IMR-90 (cell line): ENCODE data around the gene EPHB1. TPM values are rescaled to one million over a fixed set of nuclear protein-coding genes. Genes with fewer than 3 reads are reported as not detected.

Source experiments
- ATAC-seq: fragments of 200-7000 bp; cut with Tn5 transposase; 2 replicates; pipeline ENCODE4 v1.9.1; 2020; ENCODE audit warnings: low read depth, mild to moderate bottlenecking, moderate library complexity
- BruUV-seq: library from RNA; stranded (reverse); fragments of 400-500 nt; replicated peaks from 2 replicates; lab custom pipeline; 2021; lab: Mats Ljungman, UMichigan
- CTCF ChIA-PET: fragments of 300-600 bp; formaldehyde crosslinking; extraction: SDS; loops from one replicate; lab custom pipeline; 2021; ENCODE audit warnings: antibody characterized with exemption; lab: Yijun Ruan, JAX
- POLR2A ChIA-PET: fragments of 300-600 bp; sonication (Branson Sonifier 250); formaldehyde crosslinking; loops from one replicate; lab custom pipeline; 2022; ENCODE audit warnings: antibody characterized with exemption; ENCODE audit not compliant: unreplicated experiment; lab: Charles Lee
- DNase-seq: peaks from one replicate; pipeline ENCODE4 v3.0.0; 2013
- H2AFZ ChIP-seq: replicated peaks from 2 replicates; pipeline ENCODE3; 2013; ENCODE audit warnings: low read length, mild to moderate bottlenecking; ENCODE audit not compliant: poor library complexity
- H2AK5ac ChIP-seq: 2 replicates; pipeline ENCODE4 v1.6.1; 2013; ENCODE audit warnings: low read depth, low read length, inconsistent platforms
- H2AK9ac ChIP-seq: replicated peaks from 2 replicates; pipeline ENCODE3; 2013; ENCODE audit warnings: mild to moderate bottlenecking, low read depth, low read length, moderate library complexity; ENCODE audit not compliant: poor library complexity
- H2BK120ac ChIP-seq: 2 replicates; pipeline ENCODE4 v1.6.1; 2013; ENCODE audit warnings: low read depth, low read length, inconsistent platforms
- H2BK15ac ChIP-seq: 3 replicates; pipeline ENCODE4 v1.6.1; 2013; ENCODE audit warnings: low read depth, low read length, inconsistent platforms
- H2BK20ac ChIP-seq: 2 replicates; pipeline ENCODE4 v1.6.1; 2013; ENCODE audit warnings: low read depth, mild to moderate bottlenecking, inconsistent platforms, low read length, moderate library complexity
- H2BK5ac ChIP-seq: 2 replicates; pipeline ENCODE4 v1.6.1; 2013; ENCODE audit warnings: mild to moderate bottlenecking, low read depth, low read length, inconsistent platforms; ENCODE audit not compliant: poor library complexity, severe bottlenecking
- H3K14ac ChIP-seq: replicated peaks from 2 replicates; pipeline ENCODE4 v1.6.1; 2013; ENCODE audit warnings: low read depth, low read length, inconsistent platforms
- H3K18ac ChIP-seq: 2 replicates; pipeline ENCODE4 v1.6.1; 2013; ENCODE audit warnings: low read depth, low read length, control low read depth
- H3K23ac ChIP-seq: 2 replicates; pipeline ENCODE4 v1.6.1; 2013; ENCODE audit warnings: low read depth, low read length, inconsistent platforms
- H3K27ac ChIP-seq: 2 replicates; pipeline ENCODE4 v1.5.1; 2013; ENCODE audit warnings: mild to moderate bottlenecking, control low read depth, low read length; ENCODE audit not compliant: insufficient read depth
- H3K27me3 ChIP-seq: 2 replicates; pipeline ENCODE4 v1.6.1; 2013; ENCODE audit warnings: low read length; ENCODE audit not compliant: control insufficient read depth, insufficient read depth
- H3K36me3 ChIP-seq: 2 replicates; pipeline ENCODE4 v1.6.1; 2013; ENCODE audit warnings: low read length, mixed read lengths; ENCODE audit not compliant: control insufficient read depth, insufficient read depth
- H3K4ac ChIP-seq: 2 replicates; pipeline ENCODE4 v1.6.1; 2013; ENCODE audit warnings: low read depth, low read length, inconsistent platforms
- H3K4me1 ChIP-seq: 2 replicates; pipeline ENCODE4 v1.6.1; 2013; ENCODE audit warnings: low read length, mixed read lengths; ENCODE audit not compliant: control insufficient read depth, insufficient read depth
- H3K4me2 ChIP-seq: 2 replicates; pipeline ENCODE4 v1.6.1; 2013; ENCODE audit warnings: low read depth, mild to moderate bottlenecking, control low read depth, low read length, moderate library complexity
- H3K4me3 ChIP-seq: 2 replicates; pipeline ENCODE4 v1.5.1; 2013; ENCODE audit warnings: low read depth, mild to moderate bottlenecking, control low read depth, low read length, moderate library complexity; ENCODE audit not compliant: insufficient read depth
- H3K56ac ChIP-seq: 2 replicates; pipeline ENCODE4 v1.6.1; 2013; ENCODE audit warnings: low read length, inconsistent platforms; ENCODE audit not compliant: insufficient read depth; ENCODE audit errors: extremely low read depth
- H3K79me1 ChIP-seq, 2 experiments: 2 replicates each; pipeline ENCODE4 v1.6.1; 2013; ENCODE audit warnings: low read length in 2 of 2, inconsistent platforms in 1 of 2, low read depth in 1 of 2
- H3K9ac ChIP-seq: 2 replicates; pipeline ENCODE4 v1.6.1; 2013; ENCODE audit warnings: low read depth, low read length, control low read depth
- H3K9me1 ChIP-seq: 2 replicates; pipeline ENCODE4 v1.6.1; 2013; ENCODE audit warnings: low read length, inconsistent platforms; ENCODE audit not compliant: insufficient read depth
- H3K9me3 ChIP-seq: 2 replicates; pipeline ENCODE4 v1.6.1; 2013; ENCODE audit warnings: low read length; ENCODE audit not compliant: control insufficient read depth, insufficient read depth
- H4K20me1 ChIP-seq: 2 replicates; pipeline ENCODE4 v1.6.1; 2013; ENCODE audit warnings: low read length, inconsistent platforms; ENCODE audit not compliant: insufficient read depth
- H4K5ac ChIP-seq: 2 replicates; pipeline ENCODE4 v1.6.1; 2013; ENCODE audit warnings: mild to moderate bottlenecking, low read depth, low read length, control low read depth
- H4K8ac ChIP-seq, 2 experiments: 2 replicates each; pipeline ENCODE4 v1.6.1; 2013; ENCODE audit warnings: low read depth in 2 of 2, low read length in 2 of 2, control low read depth in 1 of 2, inconsistent platforms in 1 of 2
- H4K91ac ChIP-seq: 2 replicates; pipeline ENCODE4 v1.6.1; 2013; ENCODE audit warnings: low read depth, low read length, inconsistent platforms; ENCODE audit not compliant: insufficient read depth
- FOS ChIP-seq: fragments of 150-350 bp; IDR thresholded peaks from 2 replicates; pipeline ENCODE4 v1.6.1; 2016; ENCODE audit warnings: low read depth, low read length
- MAFK ChIP-seq: IDR thresholded peaks from 2 replicates; pipeline ENCODE4 v1.6.1; 2012; ENCODE audit warnings: low read depth, low read length, improper control_type of control experiment
- POLR2A ChIP-seq: IDR thresholded peaks from 2 replicates; pipeline ENCODE4 v1.6.1; 2012; ENCODE audit warnings: mild to moderate bottlenecking, low read depth, low read length
- RAD21 ChIP-seq: IDR thresholded peaks from 2 replicates; pipeline ENCODE4 v1.6.1; 2012; ENCODE audit warnings: low read length, improper control_type of control experiment
- WGBS, 2 experiments: methylation state at CpG; one replicate each; pipeline versions ENCODE4 v1.1.5 to v1.1.7; 2013; ENCODE audit warnings: missing lambda C conversion rate in 2 of 2; ENCODE audit not compliant: insufficient read length in 1 of 2; ENCODE audit errors: extremely low coverage in 2 of 2; 5-methylcytosine and 5-hydroxymethylcytosine counted together
- dilution Hi-C: fragments of 300-500 bp; cut with HindIII; formaldehyde crosslinking; loops from one replicate; pipeline ENCODE4 v1.14.3; 2018; ENCODE audit warnings: low sequenced_read_pairs; ENCODE audit not compliant: unreplicated experiment
- in situ Hi-C: fragments of 300-500 bp; cut with MboI; formaldehyde crosslinking; loops from 3 replicates; pipeline ENCODE4 v1.14.3; 2019; ENCODE audit warnings: low sequenced_read_pairs, inconsistent platforms, mixed read lengths
- intact Hi-C: fragments of 100-400 bp; cut with micrococcal nuclease; formaldehyde crosslinking; loops from 2 replicates; pipeline ENCODE4 v1.10.0; 2022
- polyA plus RNA-seq, 3 experiments: library from polyadenylated mRNA; depleted of rRNA; stranded (reverse); fragments of >200 nt; gene quantifications; 2 replicates each; pipeline ENCODE4 v1.2.3, GENCODE V29; 2012; ENCODE audit warnings: low replicate concordance in 1 of 3
- total RNA-seq: library from RNA; depleted of rRNA; stranded (reverse); fragments of >200 nt; gene quantifications from 2 replicates; pipeline ENCODE4 v1.2.3, GENCODE V29; 2012
- TF ChIP-seq, protein P1 (sequence below): fragments of 150-350 bp; IDR thresholded peaks from 2 replicates; pipeline ENCODE4 v1.6.1; 2016; ENCODE audit warnings: low read depth, mild to moderate bottlenecking, low read length, moderate library complexity, borderline replicate concordance

Gene EPHB1
- total and polyA plus RNA-seq, 2 of the 4 experiments (the other 2 are of a cell fraction): 0.17 to 0.36 TPM

DNA sequence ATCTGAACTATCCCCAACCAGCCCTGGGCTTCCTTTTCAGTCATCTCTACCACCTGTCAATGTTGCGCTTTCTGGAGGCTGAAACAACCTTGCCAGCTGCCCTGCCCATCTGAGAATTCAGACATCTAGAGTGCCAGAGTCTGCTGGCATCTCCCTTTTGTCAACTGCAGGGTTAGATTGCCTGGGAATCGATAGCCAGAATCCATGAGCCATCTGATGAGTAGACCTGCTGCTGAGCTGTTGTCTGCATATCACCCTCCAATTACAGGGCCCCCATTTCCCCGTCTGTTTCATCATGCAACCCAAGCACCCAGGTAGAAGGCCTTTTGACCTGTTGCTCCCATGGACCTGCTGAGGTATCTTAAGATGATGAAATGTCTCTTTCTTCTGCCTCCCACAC, 280.1 kb downstream of the EPHB1 start:
- TF ChIP-seq, protein P1, sequence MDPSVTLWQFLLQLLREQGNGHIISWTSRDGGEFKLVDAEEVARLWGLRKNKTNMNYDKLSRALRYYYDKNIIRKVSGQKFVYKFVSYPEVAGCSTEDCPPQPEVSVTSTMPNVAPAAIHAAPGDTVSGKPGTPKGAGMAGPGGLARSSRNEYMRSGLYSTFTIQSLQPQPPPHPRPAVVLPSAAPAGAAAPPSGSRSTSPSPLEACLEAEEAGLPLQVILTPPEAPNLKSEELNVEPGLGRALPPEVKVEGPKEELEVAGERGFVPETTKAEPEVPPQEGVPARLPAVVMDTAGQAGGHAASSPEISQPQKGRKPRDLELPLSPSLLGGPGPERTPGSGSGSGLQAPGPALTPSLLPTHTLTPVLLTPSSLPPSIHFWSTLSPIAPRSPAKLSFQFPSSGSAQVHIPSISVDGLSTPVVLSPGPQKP: no peak
- no peak for TF ChIP-seq RAD21
- TF ChIP-seq POLR2A: no peak
- TF ChIP-seq MAFK: no peak
- TF ChIP-seq FOS: no peak

More for the DNA sequence above, 280.1 kb downstream of the EPHB1 start:
- Histone ChIP-seq H3K14ac (no peak overlapping the region), H2BK120ac (no peak overlapping the region), H2BK15ac (no peak overlapping the region), H3K27ac (no peak overlapping the region), H3K9me3 (peaks cover 4% of the 10 kb centered on the region; the same call in 1 of the 2 replicates), H3K18ac (no peak overlapping the region), H3K56ac (no peak overlapping the region), H3K4me2 (no peak overlapping the region), H3K4me3 (no peak overlapping the region), H3K9me1 (no peaks in the 10 kb centered on the region), H3K4me1 (no peaks in the 10 kb centered on the region), H4K8ac (no peak overlapping the region), H3K27me3 (no peaks in the 10 kb centered on the region), H3K9ac (no peak overlapping the region), H2BK20ac (no peak overlapping the region), H2AK9ac (no peak overlapping the region), H4K91ac (no peak overlapping the region), H2AK5ac (no peak overlapping the region), H2AFZ (no peak overlapping the region), H2BK5ac (no peak overlapping the region), H4K5ac (no peak overlapping the region), H3K36me3 (no peaks in the 10 kb centered on the region), H3K4ac (no peak overlapping the region), H3K23ac (no peak overlapping the region), H3K79me1 (no peaks in the 10 kb centered on the region), H4K20me1 (no peaks in the 10 kb centered on the region)
- ChIA-PET POLR2A (no interaction called here), CTCF (no interaction called here)
- intact Hi-C loops: no loop called here
- ATAC-seq (no peak), DNase-seq (no peak)
- WGBS, 2 experiments: 56% methylated on average over 1 of the region's 3 CpGs; no CpG with 5 or more reads in 1 of the 2 experiments
- BruUV-seq: no TSS peak
- in situ Hi-C loops: no loop called here
- dilution Hi-C loops: no loop called here
